Activated CD8-positive, alpha-beta memory T cell treated with anti-CD3 and anti-CD28 coated beads, Interleukin-2, amount 10 ng/mL, durations not matched to agents 7 days and 5 days (primary cell): ENCODE measurements around the gene ARSG. TPM values are rescaled to one million over a fixed set of nuclear protein-coding genes. Genes with fewer than 3 reads are reported as not detected.

Experiments used
- ATAC-seq: fragments of 150-1000 bp; cut with Tn5 transposase; one replicate; pipeline ENCODE4 v1.10.0; 2021; ENCODE audit warnings: moderate library complexity
- CTCF ChIA-PET: fragments of 350-600 bp; sonication (Branson Sonifier 250); formaldehyde crosslinking; loops from one replicate; lab custom pipeline; 2021; ENCODE audit warnings: antibody characterized with exemption; lab: Charles Lee
- DNase-seq: peaks from one replicate; pipeline ENCODE4 v3.0.0-alpha.2; 2020
- H3K27ac Mint-ChIP-seq: one replicate; pipeline ENCODE4 v1.8.0; 2021; ENCODE audit warnings: mild to moderate bottlenecking, mixed read lengths
- H3K27me3 Mint-ChIP-seq: one replicate; pipeline ENCODE4 v1.8.0; 2021; ENCODE audit warnings: mixed read lengths
- H3K36me3 Mint-ChIP-seq: one replicate; pipeline ENCODE4 v1.8.0; 2021; ENCODE audit warnings: mild to moderate bottlenecking, mixed read lengths
- H3K4me1 Mint-ChIP-seq: one replicate; pipeline ENCODE4 v1.8.0; 2021; ENCODE audit warnings: mixed read lengths
- H3K4me3 Mint-ChIP-seq: one replicate; pipeline ENCODE4 v1.8.0; 2021; ENCODE audit warnings: mild to moderate bottlenecking, moderate library complexity, mixed read lengths
- H3K9me3 Mint-ChIP-seq: one replicate; pipeline ENCODE4 v1.8.0; 2022; ENCODE audit warnings: low read depth, mixed read lengths
- total RNA-seq, 2 experiments: library from RNA; stranded (reverse); gene quantifications; one replicate each; pipeline ENCODE4 v1.2.3, GENCODE V29; 2021

ARSG gene
- total RNA-seq, 2 experiments from 2014 or later, result 12.5 to 24.6 TPM

DNA sequence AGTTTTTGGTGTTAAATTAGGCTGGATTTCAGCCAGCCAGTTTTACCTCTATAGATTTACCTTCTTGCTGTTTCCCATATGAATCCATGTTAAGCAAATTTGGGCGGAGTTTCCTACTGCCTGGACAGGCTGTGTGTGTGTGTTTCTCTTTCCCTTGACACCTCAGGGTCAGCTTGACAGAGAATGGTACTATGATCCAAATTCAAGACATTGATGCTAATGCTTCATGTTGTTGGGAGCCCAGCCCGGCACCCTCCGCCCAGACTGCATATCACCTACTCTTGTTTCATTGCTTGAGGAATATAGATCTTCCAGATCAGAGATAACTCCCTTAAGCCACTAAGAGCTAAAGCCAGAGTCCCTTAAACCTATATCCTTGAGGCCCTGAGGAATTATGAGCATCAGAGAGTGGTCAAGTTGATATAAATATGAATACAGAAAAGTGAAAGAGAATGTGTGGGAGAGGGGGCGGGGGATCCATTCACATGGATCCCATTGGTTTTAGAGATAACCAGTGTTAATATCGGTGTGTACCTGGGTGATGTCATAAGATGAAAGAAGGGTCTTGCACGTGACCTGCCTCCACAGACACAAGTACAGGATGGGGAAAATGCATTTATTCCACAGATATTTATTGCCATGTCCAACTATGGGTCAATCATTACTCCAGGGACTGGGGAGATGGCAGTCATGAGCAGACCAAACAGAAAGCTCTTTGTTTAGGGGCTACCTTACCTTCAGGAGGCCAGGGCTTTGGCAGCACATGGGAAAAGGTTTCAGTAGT is 96.3 kb downstream of the ARSG start:
- DNase-seq, result no peak
- peaks cover 19% of the 10 kb centered on the region for H3K4me1 Mint-ChIP-seq
- H3K27ac Mint-ChIP-seq, result no peak overlapping the region

DNA sequence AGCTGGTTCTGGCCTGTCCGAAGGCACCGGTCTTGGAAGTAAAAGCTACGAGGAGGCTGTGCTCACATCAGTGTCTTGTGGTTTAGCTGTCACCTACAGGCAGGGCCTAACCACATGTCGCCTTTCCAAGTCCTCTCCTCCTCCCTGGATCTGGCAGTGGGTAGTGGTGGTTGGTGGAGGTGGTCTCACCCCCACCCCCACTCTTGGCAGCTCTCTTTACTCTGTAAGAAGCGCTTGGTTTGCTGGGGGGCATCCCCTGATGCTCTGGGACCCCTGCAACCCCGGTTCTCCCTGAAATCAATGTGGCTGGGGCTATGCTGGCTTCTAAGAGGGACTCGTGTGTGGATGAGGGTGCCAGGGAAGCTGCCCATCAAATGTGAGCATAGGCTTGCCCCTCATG is 97.7 kb downstream of the ARSG start:
- peaks cover 12% of the 10 kb centered on the region for H3K36me3 Mint-ChIP-seq
- CTCF ChIA-PET, result interaction anchor here (3.0 kb wide), 1 partner anchor 10 kb away, joined by 13 read pairs; no protein-coding TSS in a partner anchor
- no peaks in the 10 kb centered on the region for H3K27me3 Mint-ChIP-seq
- H3K4me3 Mint-ChIP-seq, result no peak overlapping the region
- DNase-seq (peak; percentile 38), ATAC-seq (no peak)
- no peaks in the 10 kb centered on the region for H3K9me3 Mint-ChIP-seq
- no peak overlapping the region for H3K27ac Mint-ChIP-seq
- peaks cover 6% of the 10 kb centered on the region for H3K4me1 Mint-ChIP-seq

More for the DNA sequence above, 96.3 kb downstream of the ARSG start:
- H3K36me3 Mint-ChIP-seq, result peaks cover 7% of the 10 kb centered on the region
- CTCF ChIA-PET, result interaction anchor here (1.1 to 3.0 kb wide), 2 partner anchors 11 to 44 kb away, joined by 4 to 13 read pairs; no protein-coding TSS in a partner anchor
- no peaks in the 10 kb centered on the region for H3K27me3 Mint-ChIP-seq
- ATAC-seq, result no peak
- H3K9me3 Mint-ChIP-seq, result no peaks in the 10 kb centered on the region
- H3K4me3 Mint-ChIP-seq, result no peak overlapping the region

GRCh38 chr17:68390888-68391545 is 99.7 kb downstream of the ARSG start:
- H3K4me1 Mint-ChIP-seq, result no peaks in the 10 kb centered on the region
- H3K27ac Mint-ChIP-seq, result no peak overlapping the region
- DNase-seq (no peak), ATAC-seq (no peak)
- H3K9me3 Mint-ChIP-seq, result peaks cover 6% of the 10 kb centered on the region
- no peaks in the 10 kb centered on the region for H3K27me3 Mint-ChIP-seq
- H3K4me3 Mint-ChIP-seq, result no peak overlapping the region
- CTCF ChIA-PET, result interaction anchor here (0.8 kb wide), 1 partner anchor 104 kb away, joined by 3 read pairs; no protein-coding TSS in a partner anchor
- H3K36me3 Mint-ChIP-seq, result peaks cover 24% of the 10 kb centered on the region

DNA sequence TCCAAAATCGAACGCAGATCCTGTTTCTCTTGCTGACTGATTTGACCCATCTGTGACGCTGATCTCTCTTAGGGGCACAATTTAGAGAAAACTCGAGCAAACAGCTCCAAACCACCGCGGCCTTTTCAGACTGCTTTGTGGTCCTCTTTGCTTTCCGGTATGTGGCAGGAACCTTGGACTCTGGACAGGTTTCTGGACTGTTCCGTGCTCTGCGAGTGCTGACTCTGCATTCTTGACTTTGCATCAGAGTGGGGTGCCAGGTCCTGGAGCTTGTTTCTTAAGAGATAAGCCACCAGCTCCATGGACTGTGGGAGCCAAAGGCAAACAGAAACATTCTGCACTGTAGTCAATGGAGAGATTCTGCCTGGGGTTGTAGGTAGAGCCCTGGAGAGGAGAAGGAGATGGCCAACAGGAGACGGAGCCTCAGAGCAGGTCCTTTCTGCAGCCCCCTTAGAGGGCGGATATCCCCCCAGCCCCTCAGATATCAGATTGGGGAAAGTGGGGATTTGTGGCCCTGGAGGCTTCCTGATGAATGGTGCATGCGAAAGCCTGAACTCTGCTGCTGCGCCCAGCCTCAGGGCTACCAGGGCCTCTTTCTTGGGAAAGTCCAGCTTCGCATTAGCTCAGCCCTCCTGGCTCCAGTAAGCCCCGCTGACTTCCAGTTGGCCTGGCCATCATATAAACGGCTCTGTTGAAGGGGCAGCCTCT is 100.4 kb downstream of the ARSG start:
- ATAC-seq (no peak), DNase-seq (no peak)
- H3K4me1 Mint-ChIP-seq, result peaks cover 3% of the 10 kb centered on the region
- H3K9me3 Mint-ChIP-seq, result peaks cover 6% of the 10 kb centered on the region
- H3K36me3 Mint-ChIP-seq, result peaks cover 31% of the 10 kb centered on the region
- CTCF ChIA-PET, result interaction anchor here (0.8 kb wide), 1 partner anchor 104 kb away, joined by 3 read pairs; no protein-coding TSS in a partner anchor
- H3K4me3 Mint-ChIP-seq, result no peak overlapping the region
- H3K27ac Mint-ChIP-seq, result no peak overlapping the region
- no peaks in the 10 kb centered on the region for H3K27me3 Mint-ChIP-seq

DNA sequence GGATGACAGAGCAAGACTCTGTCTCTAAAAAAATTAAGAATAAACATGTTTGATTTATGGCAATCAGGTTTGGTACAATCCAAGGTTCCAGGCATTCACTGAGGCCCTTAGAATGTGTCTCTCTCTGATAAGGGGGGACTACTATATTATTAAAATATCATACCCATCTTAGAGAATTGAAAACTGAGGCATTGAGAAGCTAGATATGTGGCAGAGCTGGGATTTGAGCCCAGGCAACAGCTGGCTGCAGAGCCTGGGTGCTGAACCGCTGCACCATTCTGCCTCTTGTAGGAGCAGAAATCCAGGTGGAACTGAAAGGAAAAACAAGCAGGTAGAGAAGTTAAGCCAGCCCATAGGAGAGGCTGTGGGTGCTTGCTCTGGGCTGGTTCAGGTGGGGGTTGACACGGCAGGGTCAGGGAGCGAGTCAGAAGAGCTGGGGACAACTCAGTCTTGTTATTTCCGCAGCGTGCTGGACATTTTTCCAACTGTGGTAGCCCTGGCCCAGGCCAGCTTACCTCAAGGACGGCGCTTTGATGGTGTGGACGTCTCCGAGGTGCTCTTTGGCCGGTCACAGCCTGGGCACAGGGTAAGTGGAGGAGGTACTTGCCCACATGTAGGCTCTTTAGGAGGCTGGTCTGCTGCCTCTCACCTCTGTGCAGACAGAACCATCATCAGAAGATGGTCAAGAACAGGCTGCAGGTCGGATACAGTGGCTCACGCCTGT is 103.5 kb downstream of the ARSG start:
- CTCF ChIA-PET, result interaction anchor here (1.0 to 1.3 kb wide), 2 partner anchors 41 to 147 kb away, joined by 3 read pairs; partner anchors contain the start of gene AMZ2
- DNase-seq (no peak), ATAC-seq (no peak)
- Mint-ChIP-seq H3K4me3 (no peak overlapping the region), H3K9me3 (peaks cover 6% of the 10 kb centered on the region), H3K36me3 (peaks cover 36% of the 10 kb centered on the region), H3K4me1 (peaks cover 25% of the 10 kb centered on the region), H3K27me3 (no peaks in the 10 kb centered on the region), H3K27ac (no peak overlapping the region)

GRCh38 chr17:68396226-68397107 is 105.2 kb downstream of the ARSG start:
- Mint-ChIP-seq H3K4me1 (peaks cover 34% of the 10 kb centered on the region), H3K4me3 (no peak overlapping the region), H3K9me3 (peaks cover 6% of the 10 kb centered on the region), H3K36me3 (peaks cover 36% of the 10 kb centered on the region), H3K27me3 (no peaks in the 10 kb centered on the region), H3K27ac (peak overlapping the region; percentile 70)
- CTCF ChIA-PET, result interaction anchor here (1.0 to 4.6 kb wide), 3 partner anchors 40 to 133 kb away, joined by 3 to 60 read pairs (median 3); no protein-coding TSS in a partner anchor
- ATAC-seq, result no peak
- DNase-seq, result no peak

DNA sequence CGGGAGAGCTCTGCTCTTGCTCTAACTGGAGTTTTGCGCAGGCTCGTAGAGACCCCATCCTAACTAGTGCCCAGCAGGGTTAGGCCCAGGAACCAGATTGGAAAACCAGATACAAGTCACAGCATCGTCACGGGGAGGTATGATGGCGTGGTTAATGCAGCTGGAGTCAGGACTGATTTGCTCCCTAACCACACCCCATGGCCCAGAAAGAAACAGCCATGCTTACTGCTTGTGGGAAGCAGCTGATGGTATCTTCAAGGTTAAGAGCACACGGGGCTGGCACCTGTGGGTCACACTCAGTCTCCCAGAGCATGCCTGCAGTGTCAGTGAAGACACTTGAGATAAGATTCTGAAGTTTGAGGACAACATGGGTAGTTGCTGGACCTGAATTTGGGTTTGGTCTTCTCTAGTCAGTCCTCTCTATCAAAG is 105.8 kb downstream of the ARSG start:
- H3K27me3 Mint-ChIP-seq, result no peaks in the 10 kb centered on the region
- CTCF ChIA-PET, result interaction anchor here (0.7 to 4.6 kb wide), 3 partner anchors 15 to 134 kb away, joined by 3 to 60 read pairs (median 3); no protein-coding TSS in a partner anchor
- H3K36me3 Mint-ChIP-seq, result peaks cover 36% of the 10 kb centered on the region
- H3K4me3 Mint-ChIP-seq, result no peak overlapping the region
- peaks cover 6% of the 10 kb centered on the region for H3K9me3 Mint-ChIP-seq
- ATAC-seq (no peak), DNase-seq (no peak)
- peaks cover 34% of the 10 kb centered on the region for H3K4me1 Mint-ChIP-seq
- H3K27ac Mint-ChIP-seq, result peak overlapping the region; percentile 70

GRCh38 chr17:68398691-68399637 is 107.7 kb downstream of the ARSG start:
- Mint-ChIP-seq H3K36me3 (peaks cover 36% of the 10 kb centered on the region), H3K4me1 (peaks cover 34% of the 10 kb centered on the region), H3K4me3 (no peak overlapping the region), H3K27me3 (no peaks in the 10 kb centered on the region), H3K27ac (peak overlapping the region; percentile 91), H3K9me3 (peaks cover 6% of the 10 kb centered on the region)
- peak; percentile 73 for ATAC-seq
- CTCF ChIA-PET, result interaction anchor here (0.7 to 4.6 kb wide), 55 partner anchors 8 to 363 kb away, joined by 3 to 60 read pairs (median 5); partner anchors contain the start of genes AMZ2, ARSG, SLC16A6 and WIPI1
- peak; percentile 73 for DNase-seq

DNA sequence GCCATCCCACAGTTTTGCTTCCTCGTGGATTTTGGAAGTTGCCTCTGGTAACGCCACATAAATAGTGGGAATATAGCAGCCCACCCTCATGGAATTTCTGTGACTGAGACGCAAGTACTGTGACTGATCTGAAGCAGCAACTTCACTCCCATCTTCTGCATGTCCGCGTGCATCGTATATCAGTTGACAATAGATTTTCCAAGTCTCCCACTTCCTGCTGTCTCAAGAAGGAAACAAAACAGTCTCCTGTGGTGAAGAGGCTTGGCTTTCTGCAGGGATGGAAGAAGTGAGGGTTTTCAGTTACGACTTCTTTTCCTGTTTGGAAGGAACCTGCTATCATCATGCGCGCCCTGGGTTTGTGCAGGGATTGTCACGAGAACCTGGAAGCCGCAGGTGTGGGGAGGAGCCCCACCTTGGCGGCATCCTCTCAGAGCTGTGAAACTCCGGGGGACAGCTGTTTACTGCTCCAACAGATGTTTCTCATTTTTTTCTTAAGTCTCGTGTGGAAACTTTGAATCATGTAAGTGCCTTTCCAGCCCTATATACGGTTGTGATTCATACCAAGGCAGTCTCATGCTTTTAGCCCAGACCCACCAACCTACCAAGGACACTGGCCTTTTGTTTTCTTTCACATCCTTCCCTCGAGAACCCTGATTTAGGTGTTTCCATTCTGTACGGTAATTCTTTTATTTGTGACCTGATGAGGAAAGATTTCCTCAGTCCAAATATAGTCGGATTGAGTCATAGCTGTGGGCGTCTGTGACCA is 108.5 kb downstream of the ARSG start:
- Mint-ChIP-seq H3K36me3 (peaks cover 38% of the 10 kb centered on the region), H3K4me3 (no peak overlapping the region), H3K9me3 (peaks cover 11% of the 10 kb centered on the region), H3K27me3 (no peaks in the 10 kb centered on the region), H3K4me1 (peaks cover 34% of the 10 kb centered on the region), H3K27ac (peak overlapping the region; percentile 44)
- CTCF ChIA-PET, result interaction anchor here (0.7 to 4.6 kb wide), 40 partner anchors 7 to 363 kb away, joined by 3 to 60 read pairs (median 6); partner anchors contain the start of genes AMZ2, ARSG, SLC16A6 and WIPI1
- DNase-seq (no peak), ATAC-seq (peak; percentile 30)

GRCh38 chr17:68400404-68400735 is 109.1 kb downstream of the ARSG start:
- H3K9me3 Mint-ChIP-seq, result peaks cover 7% of the 10 kb centered on the region
- DNase-seq (no peak), ATAC-seq (no peak)
- H3K4me1 Mint-ChIP-seq, result peaks cover 34% of the 10 kb centered on the region
- CTCF ChIA-PET, result interaction anchor here (1.5 to 4.6 kb wide), 5 partner anchors 36 to 137 kb away, joined by 4 to 60 read pairs (median 29); partner anchors contain the start of genes ARSG and SLC16A6
- no peak overlapping the region for H3K4me3 Mint-ChIP-seq
- H3K36me3 Mint-ChIP-seq, result peaks cover 38% of the 10 kb centered on the region
- H3K27ac Mint-ChIP-seq, result peak overlapping the region; percentile 44
- H3K27me3 Mint-ChIP-seq, result no peaks in the 10 kb centered on the region
